Activated naive CD4-positive, alpha-beta T cell treated with Interleukin-2 at 50 U/mL for 16 hours (primary cell): ENCODE data around the gene MIB1.
"Not testable (repeated sequence)": the region's sequence is repeated elsewhere in the genome, so short reads cannot be mapped to it uniquely, and the experiment has no call there.

Experiments
- DNase-seq: peaks from one replicate; pipeline ENCODE4 v3.0.0-alpha.2; 2020

The MIB1 gene

DNA sequence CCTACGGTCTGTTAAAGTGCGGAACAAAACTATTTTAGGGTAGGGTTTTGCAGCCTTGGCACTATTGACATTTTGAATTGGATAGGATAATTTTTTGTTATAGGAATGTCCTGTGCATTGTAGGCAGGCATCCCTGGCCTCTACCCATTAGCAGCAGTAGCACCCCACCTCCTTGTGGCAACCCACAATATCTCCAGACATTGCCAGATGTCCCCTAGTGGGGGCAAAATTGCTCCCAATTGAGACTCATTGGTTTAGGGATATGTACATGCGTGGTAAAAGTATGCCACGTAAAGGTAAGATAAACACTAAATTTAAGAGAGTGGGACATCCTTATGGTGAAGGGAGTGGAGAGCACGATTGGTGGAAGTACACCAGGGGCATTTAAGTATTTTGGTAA is 4.6 kb downstream of the MIB1 start:
- DNase-seq: no peak

DNA sequence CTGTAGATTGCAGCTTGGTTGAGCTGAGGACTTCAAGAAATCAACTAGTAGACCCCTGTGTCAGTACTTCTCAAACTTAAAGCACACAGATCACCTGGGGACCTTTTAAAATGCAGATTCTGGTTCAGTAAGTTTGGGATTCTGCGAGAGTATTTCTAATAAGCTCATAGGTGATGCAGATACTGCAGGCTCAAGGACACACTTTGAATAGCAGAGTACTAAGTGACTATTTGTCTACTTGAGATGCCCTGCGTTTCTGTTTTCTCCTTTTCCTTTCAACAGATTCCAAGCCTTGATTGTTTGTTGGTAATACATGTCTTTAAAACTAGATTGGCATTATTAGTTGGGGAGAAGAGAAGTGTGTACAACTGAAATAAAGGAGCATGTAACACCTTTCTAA is 6.7 kb downstream of the MIB1 start:
- no peak for DNase-seq

GRCh38 chr18:21747764-21748693 is 7.4 kb downstream of the MIB1 start:
- no peak for DNase-seq

DNA sequence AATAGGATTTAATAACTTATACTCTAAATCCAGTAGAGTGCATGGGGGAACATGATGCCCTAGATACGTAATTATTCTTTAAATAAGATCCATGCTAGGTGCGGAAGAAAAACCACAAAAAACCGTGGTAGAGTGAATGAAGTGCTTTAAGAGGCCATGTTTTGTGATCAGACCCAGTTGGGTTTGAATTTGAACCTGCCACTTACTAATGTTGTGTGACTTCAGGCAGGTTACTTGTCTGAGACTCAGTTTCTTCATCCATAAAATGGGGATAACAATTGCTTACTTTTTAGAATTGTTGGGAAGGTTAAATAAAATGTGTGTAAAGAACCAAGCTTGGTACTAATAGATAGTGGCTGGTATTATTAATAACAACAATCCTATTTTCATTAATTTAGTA is 17.2 kb downstream of the MIB1 start:
- DNase-seq: no peak

GRCh38 chr18:21759836-21760235 is 19.2 kb downstream of the MIB1 start:
- DNase-seq: no peak

- no peak for DNase-seq
These were observed 19.7 kb downstream of the MIB1 start for GRCh38 chr18:21760321-21760720.

DNA sequence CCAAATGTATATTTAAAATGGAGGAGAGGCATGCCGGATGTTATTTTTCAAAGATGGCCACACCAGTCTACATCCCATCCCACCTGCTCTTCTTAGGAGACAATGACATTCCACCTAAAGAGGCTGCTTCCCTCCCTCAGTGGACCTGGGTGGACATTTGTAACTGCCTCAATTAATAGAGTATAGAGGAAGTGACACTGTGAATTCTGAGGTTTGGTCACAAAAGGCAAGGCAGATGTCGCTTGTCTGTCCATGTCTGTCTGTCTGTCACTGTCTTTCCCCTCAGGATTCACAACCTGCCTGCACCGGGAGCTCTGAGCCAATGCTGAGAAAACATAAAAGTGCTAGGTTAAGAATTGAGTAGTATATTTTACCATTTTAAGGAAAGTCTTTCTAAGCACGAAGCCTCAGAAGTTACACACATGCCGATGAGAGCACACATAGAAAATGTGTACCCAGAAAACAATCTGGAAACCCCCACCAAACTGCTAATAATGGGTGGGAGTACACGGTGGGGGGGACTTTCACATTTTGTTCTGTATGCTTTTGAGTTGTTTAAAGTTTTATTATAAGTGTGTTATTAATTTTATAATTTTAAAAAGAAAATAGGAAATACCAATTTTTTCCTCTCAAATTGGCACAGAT is 21.0 kb downstream of the MIB1 start:
- no peak for DNase-seq

- DNase-seq: no peak
These were observed 21.7 kb downstream of the MIB1 start for GRCh38 chr18:21762181-21762772.

- DNase-seq: no peak
These were observed 23.5 kb downstream of the MIB1 start for GRCh38 chr18:21763846-21764646.

DNA sequence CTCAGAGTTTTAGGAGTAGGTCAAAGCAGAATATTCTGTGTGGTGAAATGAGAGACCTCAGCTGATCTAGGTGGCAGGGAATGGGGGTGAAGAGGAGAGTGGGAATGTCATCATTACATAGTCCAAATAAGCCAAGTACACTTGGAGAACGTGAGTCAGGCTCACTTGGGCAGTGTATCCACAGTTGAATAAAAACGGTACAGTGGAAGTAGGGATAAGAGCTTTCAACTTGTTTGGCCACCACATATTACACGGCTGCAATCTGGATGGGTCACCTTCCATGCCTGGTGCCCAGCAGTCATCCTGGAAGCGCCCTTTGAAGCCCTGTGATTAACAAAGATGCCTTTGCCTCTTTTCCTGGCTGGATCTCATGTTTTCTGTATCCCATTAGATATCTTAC is 28.6 kb downstream of the MIB1 start:
- no peak for DNase-seq

GRCh38 chr18:21774722-21775121 is 34.1 kb downstream of the MIB1 start:
- DNase-seq: no peak

GRCh38 chr18:21777814-21778213 is 37.2 kb downstream of the MIB1 start:
- no peak for DNase-seq

- DNase-seq: no peak
These were observed 45.9 kb downstream of the MIB1 start for GRCh38 chr18:21786526-21786925.

GRCh38 chr18:21796089-21796488 is 55.5 kb downstream of the MIB1 start:
- not testable (repeated sequence) for DNase-seq

DNA sequence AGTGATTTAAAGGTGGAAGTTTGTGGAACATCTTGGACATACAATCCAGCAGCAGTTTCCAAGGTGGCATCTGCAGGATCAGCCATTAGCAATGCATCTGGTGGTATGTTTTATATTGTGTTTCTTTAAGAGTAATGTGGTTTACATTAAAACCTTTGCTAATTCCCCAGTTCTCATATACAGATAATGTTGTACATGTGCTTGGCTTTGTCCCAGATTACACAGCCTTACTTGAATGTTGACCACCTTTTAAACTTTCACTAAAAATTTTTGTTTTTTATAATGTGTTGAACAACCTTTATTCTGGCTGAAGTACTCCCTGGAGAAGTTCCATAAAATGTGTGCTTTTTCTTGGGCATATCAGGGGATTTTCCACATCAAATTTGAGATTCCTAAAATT is 57.5 kb downstream of the MIB1 start:
- DNase-seq: no peak

GRCh38 chr18:21799721-21800120 is 59.1 kb downstream of the MIB1 start:
- DNase-seq: no peak

DNA sequence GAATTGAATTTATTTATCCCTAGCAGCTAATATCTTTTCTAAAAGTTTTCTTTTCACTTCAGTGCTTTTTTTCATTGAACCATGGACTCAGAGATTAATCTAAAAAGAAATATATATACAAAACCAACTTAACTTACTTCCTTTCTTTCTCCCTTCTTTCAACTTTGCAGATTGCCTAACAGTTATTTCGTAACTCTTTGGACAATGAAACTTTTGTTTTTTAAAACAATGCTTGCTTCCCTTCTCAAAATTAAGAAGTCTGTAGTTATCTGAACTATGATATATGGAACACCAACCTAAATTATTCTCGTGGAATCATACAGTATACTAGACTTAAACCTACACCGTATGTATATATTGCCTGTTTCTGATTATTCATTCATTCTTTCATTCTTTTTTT is 62.9 kb downstream of the MIB1 start:
- DNase-seq: no peak

GRCh38 chr18:21805771-21806366 is 65.3 kb downstream of the MIB1 start:
- DNase-seq: no peak

DNA sequence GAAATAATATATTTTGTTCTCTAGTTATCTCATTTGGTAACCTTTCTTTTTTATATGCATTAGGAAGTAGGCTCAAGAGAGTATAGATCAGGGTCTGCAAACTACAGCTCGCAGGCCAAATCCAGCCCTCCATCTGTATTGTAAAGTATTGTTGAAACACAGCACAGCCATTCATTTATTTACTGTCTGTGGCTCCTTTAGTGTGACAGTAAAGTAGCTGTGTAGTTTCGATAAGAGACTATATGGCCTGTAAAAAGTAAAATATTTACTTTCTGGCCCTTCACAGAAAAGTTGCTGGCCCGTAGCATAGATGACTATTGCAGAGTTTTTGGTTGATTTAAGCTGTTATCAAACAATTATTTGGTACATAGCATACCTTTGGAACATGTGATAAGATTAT is 67.6 kb downstream of the MIB1 start:
- no peak for DNase-seq

GRCh38 chr18:21809725-21810124 is 69.1 kb downstream of the MIB1 start:
- DNase-seq: no peak

GRCh38 chr18:21815101-21815500 is 74.5 kb downstream of the MIB1 start:
- no peak for DNase-seq

DNA sequence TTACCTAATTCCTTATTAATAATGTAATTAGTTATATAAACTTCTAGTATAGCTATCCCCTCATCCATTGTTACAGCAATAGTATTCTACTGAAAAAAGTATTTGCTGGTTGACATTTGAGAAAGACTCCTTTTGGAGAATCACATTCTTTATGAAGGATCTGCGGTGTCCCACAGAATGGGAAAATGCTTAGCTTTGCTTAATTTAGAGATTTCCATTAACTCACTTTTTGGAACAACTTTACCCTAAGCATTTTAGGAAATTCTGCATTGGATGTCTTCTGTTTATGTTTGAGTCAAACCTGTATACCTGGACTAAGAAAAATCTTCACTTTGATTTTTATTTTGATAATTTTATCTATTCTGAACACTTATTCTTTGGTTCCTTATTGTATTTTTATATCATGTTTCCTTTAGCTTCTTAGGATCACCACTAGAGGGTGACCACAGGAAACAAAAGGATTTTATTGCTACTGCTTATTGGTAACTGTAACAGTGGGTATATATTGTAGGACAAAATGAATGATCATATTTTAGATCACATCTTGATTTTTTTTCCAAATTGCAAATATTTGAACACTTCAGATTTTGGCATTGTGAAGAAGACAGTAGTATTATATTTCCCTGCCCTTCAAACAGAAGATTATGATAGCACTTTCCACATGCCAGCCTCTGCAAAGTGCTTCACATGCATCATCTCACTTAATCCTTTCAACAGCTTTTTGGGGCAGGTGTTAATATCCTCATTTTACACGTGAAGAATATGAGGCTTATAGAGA is 79.6 kb downstream of the MIB1 start:
- no peak for DNase-seq
